GM18867 (cell line): Measurements from ENCODE around the gene RXRA.

Source experiments
- ATAC-seq: cut with Tn5 transposase; IDR thresholded peaks from one replicate; pipeline ENCODE4 v1.9.1; 2021; ENCODE audit warnings: mild to moderate bottlenecking, moderate library complexity; ENCODE audit not compliant: unreplicated experiment

The RXRA gene

GRCh38 chr9:134351606-134352176 is 25.4 kb downstream of the RXRA start:
- ATAC-seq, result no peak

GRCh38 chr9:134352247-134352933 is 26.1 kb downstream of the RXRA start:
- ATAC-seq, result no peak

- no peak for ATAC-seq
Observed at GRCh38 chr9:134353539-134353938, 27.3 kb downstream of the RXRA start.

- ATAC-seq, result no peak
Observed at GRCh38 chr9:134355158-134355557, 28.9 kb downstream of the RXRA start.

- ATAC-seq, result no peak
Observed at GRCh38 chr9:134355561-134356279, 29.5 kb downstream of the RXRA start.

GRCh38 chr9:134356496-134357470 is 30.5 kb downstream of the RXRA start:
- ATAC-seq, result no peak

- no peak for ATAC-seq
Observed at GRCh38 chr9:134357631-134358025, 31.4 kb downstream of the RXRA start.

- ATAC-seq, result no peak
Observed at GRCh38 chr9:134358026-134358661, 31.9 kb downstream of the RXRA start.

GRCh38 chr9:134358662-134359319 is 32.5 kb downstream of the RXRA start:
- ATAC-seq, result no peak

GRCh38 chr9:134359493-134360179 is 33.4 kb downstream of the RXRA start:
- ATAC-seq, result no peak

- ATAC-seq, result no peak
Observed at GRCh38 chr9:134360180-134360759, 34.0 kb downstream of the RXRA start.

GRCh38 chr9:134360897-134361296 is 34.6 kb downstream of the RXRA start:
- ATAC-seq, result no peak

- ATAC-seq, result no peak
Observed at GRCh38 chr9:134361426-134361825, 35.2 kb downstream of the RXRA start.

- ATAC-seq, result no peak
Observed at GRCh38 chr9:134361843-134362414, 35.7 kb downstream of the RXRA start.

- no peak for ATAC-seq
Observed at GRCh38 chr9:134363450-134363849, 37.2 kb downstream of the RXRA start.

- ATAC-seq, result no peak
Observed at GRCh38 chr9:134364391-134365114, 38.3 kb downstream of the RXRA start.

GRCh38 chr9:134365115-134365596 is 38.9 kb downstream of the RXRA start:
- no peak for ATAC-seq

GRCh38 chr9:134365791-134366222 is 39.6 kb downstream of the RXRA start:
- no peak for ATAC-seq
